GM23248 (cell line): ENCODE data around the gene UBE2H. TPM values are rescaled to one million over a fixed set of nuclear protein-coding genes. Genes with fewer than 3 reads are reported as not detected.

Experiments used
- DNase-seq: peaks from one replicate; pipeline ENCODE4 v3.0.0-alpha.2; 2015
- H2AFZ ChIP-seq: fragments of 200-600 bp; sonication (generic); 2 replicates; pipeline ENCODE4 v1.6.1; 2016; ENCODE audit warnings: antibody characterized with exemption
- H3F3A ChIP-seq: fragments of 200-600 bp; sonication (generic); 2 replicates; pipeline ENCODE4 v1.6.1; 2016; ENCODE audit warnings: mild to moderate bottlenecking, antibody characterized with exemption, mixed run types; ENCODE audit not compliant: insufficient read depth
- H3K27ac ChIP-seq: fragments of 200-600 bp; sonication (generic); 2 replicates; pipeline ENCODE4 v1.5.1; 2016; ENCODE audit warnings: mild to moderate bottlenecking
- H3K27me3 ChIP-seq: fragments of 200-600 bp; sonication (generic); replicated peaks from 2 replicates; pipeline ENCODE4 v1.6.1; 2016; ENCODE audit warnings: mild to moderate bottlenecking; ENCODE audit not compliant: insufficient read depth
- H3K36me3 ChIP-seq: fragments of 200-600 bp; sonication (generic); 2 replicates; pipeline ENCODE4 v1.6.1; 2016; ENCODE audit warnings: low read depth, mild to moderate bottlenecking
- H3K4me1 ChIP-seq: fragments of 200-600 bp; sonication (generic); 2 replicates; pipeline ENCODE4 v1.6.1; 2016; ENCODE audit warnings: mild to moderate bottlenecking; ENCODE audit not compliant: insufficient read depth
- H3K4me2 ChIP-seq: fragments of 200-600 bp; sonication (generic); one replicate; pipeline ENCODE4 v1.6.1; 2016; ENCODE audit warnings: mild to moderate bottlenecking; ENCODE audit not compliant: unreplicated experiment
- H3K4me3 ChIP-seq: fragments of 200-600 bp; sonication (generic); 2 replicates; pipeline ENCODE4 v1.5.1; 2016; ENCODE audit warnings: mild to moderate bottlenecking
- H3K79me2 ChIP-seq: fragments of 200-600 bp; sonication (generic); 2 replicates; pipeline ENCODE4 v1.6.1; 2016; ENCODE audit warnings: mild to moderate bottlenecking; ENCODE audit not compliant: insufficient read depth
- H3K9ac ChIP-seq: fragments of 200-600 bp; sonication (generic); 2 replicates; pipeline ENCODE4 v1.6.1; 2016; ENCODE audit warnings: mild to moderate bottlenecking
- H3K9me2 ChIP-seq: fragments of 200-600 bp; sonication (generic); 2 replicates; pipeline ENCODE4 v1.6.1; 2016; ENCODE audit warnings: mixed run types, mild to moderate bottlenecking, moderate library complexity; ENCODE audit not compliant: insufficient read depth
- H3K9me3 ChIP-seq: fragments of 200-600 bp; sonication (generic); one replicate; pipeline ENCODE4 v1.6.1; 2017; ENCODE audit warnings: low read depth
- H4K20me1 ChIP-seq: fragments of 200-600 bp; sonication (generic); 2 replicates; pipeline ENCODE4 v1.6.0; 2016; ENCODE audit not compliant: insufficient read depth
- EZH2 ChIP-seq: fragments of 200-600 bp; sonication (generic); IDR thresholded peaks from 2 replicates; pipeline ENCODE4 v1.6.1; 2018; ENCODE audit warnings: antibody characterized with exemption, mild to moderate bottlenecking; ENCODE audit not compliant: insufficient read depth, poor library complexity, severe bottlenecking
- EZH2phosphoT487 ChIP-seq: fragments of 200-600 bp; sonication (generic); IDR thresholded peaks from 2 replicates; pipeline ENCODE4 v1.6.1; 2018; ENCODE audit warnings: antibody characterized with exemption, moderate library complexity, mild to moderate bottlenecking, low read depth; ENCODE audit not compliant: insufficient read depth
- WGBS, 2 experiments: methylation state at CpG; one replicate each; pipeline ENCODE4 v1.1.6; 2015 to 2017; ENCODE audit warnings: low lambda C conversion rate in 2 of 2, low coverage in 1 of 2; ENCODE audit errors: missing lambda C conversion rate in 2 of 2; 5-methylcytosine and 5-hydroxymethylcytosine counted together
- in situ Hi-C: fragments of 300-500 bp; cut with MboI; formaldehyde crosslinking; loops from 2 replicates; pipeline ENCODE4 v1.15.0; 2020
- polyA plus RNA-seq: library from polyadenylated mRNA; unstranded; fragments of >200 nt; fragmentation: Nextera tagmentation; extraction: Ambion mirVana; gene quantifications from 2 replicates; pipeline ENCODE4 v1.2.1, GENCODE V29; 2016
- total RNA-seq: library from RNA; depleted of rRNA; stranded (reverse); fragments of >200 nt; shearing (Covaris generic); gene quantifications from 2 replicates; pipeline ENCODE4 v1.2.3, GENCODE V29; 2014

UBE2H gene
- total and polyA plus RNA-seq, 2 experiments from 2014 or later, result 40.7 to 44.4 TPM

DNA sequence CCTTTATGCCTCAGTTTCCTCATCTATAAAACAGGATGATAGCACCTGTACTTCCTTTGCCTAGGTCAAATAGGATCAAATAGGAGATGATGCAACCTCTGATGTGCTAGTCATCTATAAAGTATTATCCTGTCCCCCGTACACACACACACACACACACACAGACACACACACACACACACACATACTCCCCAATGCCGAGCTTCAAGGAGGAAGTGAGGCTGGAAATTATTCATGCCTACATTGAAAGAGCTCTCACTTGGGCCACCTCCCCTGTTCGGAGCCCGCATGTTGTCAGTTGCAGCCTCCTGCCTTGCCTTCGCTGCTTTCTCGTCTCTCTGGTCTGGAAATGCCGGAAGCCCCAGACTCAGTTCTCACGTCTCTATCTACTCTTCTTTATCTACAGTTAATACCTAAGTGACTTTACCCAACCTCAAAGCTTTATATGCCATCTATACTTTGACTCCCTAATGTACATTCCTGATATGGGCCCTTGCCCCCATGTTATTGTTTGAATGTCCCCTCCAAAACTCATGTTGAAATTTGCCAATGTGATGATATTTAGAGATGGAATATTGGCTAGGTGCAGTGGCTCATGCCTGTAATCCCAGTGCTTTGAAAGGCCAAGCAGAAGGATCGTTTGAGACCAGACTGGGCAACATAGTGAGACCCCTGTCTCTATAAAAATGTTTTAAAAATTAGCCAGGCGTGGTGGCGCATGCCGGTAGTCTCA lies 6.9 kb upstream of the UBE2H start:
- no peaks in the 10 kb centered on the region for H3K79me2 ChIP-seq
- H3K27ac ChIP-seq, result no peak overlapping the region
- no peaks in the 10 kb centered on the region for H3K27me3 ChIP-seq
- DNase-seq, result no peak
- H3K9me2 ChIP-seq, result no peaks in the 10 kb centered on the region
- TF ChIP-seq EZH2phosphoT487 (no peak), EZH2 (no peak)
- H3F3A ChIP-seq, result no peaks in the 10 kb centered on the region
- H3K36me3 ChIP-seq, result no peaks in the 10 kb centered on the region
- no peaks in the 10 kb centered on the region for H4K20me1 ChIP-seq
- no peak overlapping the region for H3K4me2 ChIP-seq
- no peak overlapping the region for H2AFZ ChIP-seq
- H3K9me3 ChIP-seq, result no peaks in the 10 kb centered on the region
- H3K4me3 ChIP-seq, result no peak overlapping the region
- no peak overlapping the region for H3K9ac ChIP-seq
- WGBS, 2 experiments, result 94% methylated on average over 12 of the region's 12 CpGs
- in situ Hi-C loops, result no loop called here
- H3K4me1 ChIP-seq, result peaks cover 14% of the 10 kb centered on the region

DNA sequence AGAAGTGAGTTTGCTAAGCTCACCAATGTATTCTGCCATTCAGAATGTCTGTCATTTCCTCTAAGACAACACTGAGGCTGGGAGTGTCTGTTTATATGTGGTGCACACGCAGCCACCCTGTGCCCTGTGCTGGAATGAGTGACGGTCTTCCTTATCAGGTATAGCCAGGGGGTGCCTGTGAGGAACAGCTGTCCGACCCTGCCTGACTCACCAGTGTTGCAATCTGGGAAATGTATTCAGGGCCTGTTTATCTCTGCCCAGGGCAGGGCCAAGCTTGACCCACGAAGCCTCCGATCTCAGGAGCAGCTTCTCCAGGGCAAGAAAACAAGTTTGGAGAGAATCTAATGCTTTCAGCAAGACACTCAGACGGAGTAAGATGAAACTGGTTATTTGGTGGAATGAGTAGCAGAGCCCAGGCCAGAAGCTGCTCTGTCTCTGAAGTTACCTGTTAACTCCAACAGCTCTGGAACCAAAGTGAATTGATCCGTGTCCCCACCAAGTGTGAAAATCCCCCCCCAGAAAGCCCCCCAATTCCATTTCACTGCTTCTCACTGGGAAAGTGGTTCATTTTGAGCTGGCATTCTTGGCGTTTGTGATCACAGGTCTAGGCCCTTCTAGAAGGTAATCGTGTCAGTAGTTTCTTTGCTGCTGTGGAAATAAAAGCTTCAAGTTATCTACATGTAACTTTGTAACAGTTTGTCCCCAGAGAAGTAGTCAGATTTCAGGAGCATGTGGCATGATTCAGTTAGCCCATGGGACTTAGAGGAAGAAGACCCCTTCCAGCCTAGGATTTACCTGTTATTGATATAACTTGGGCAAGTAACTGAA lies 6.1 kb upstream of the UBE2H start:
- H2AFZ ChIP-seq, result peak overlapping the region; percentile 68

DNA sequence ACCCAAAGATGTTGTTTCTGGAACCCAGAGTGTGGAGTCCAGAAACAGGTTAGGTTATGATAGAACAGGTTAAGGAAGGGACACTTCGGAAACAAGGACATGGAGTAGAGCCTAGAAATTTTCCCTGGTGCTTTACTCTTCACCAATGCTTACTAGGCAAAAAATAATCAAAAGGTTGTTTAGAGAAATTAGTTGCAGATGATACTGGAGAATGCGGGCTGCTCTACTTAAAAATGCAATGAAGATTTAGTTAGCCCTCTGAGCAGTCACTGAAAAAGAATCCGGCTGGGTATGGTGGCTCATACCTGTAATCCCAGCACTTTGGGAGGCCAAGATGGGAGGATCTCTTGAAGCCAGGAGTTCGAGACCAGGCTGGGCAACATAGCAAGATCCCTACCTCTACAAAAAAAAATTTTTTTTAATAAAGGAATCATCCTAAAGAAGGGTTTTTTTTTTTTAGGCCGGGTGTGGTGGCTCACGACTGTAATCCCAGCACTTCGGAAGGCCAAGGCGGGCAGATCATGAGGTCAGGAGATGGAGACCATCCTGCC lies 3.3 kb upstream of the UBE2H start:
- H2AFZ ChIP-seq, result no peak overlapping the region
- in situ Hi-C loops, result no loop called here
- DNase-seq, result peak; percentile 3

More for the DNA sequence above, 6.1 kb upstream of the UBE2H start:
- Histone ChIP-seq H3K9me3 (no peaks in the 10 kb centered on the region), H3K4me1 (peaks cover 14% of the 10 kb centered on the region), H3K4me2 (no peak overlapping the region), H3K27me3 (no peaks in the 10 kb centered on the region), H3K36me3 (no peaks in the 10 kb centered on the region), H3K4me3 (no peak overlapping the region), H3K27ac (no peak overlapping the region), H4K20me1 (no peaks in the 10 kb centered on the region), H3K9ac (no peak overlapping the region), H3K79me2 (no peaks in the 10 kb centered on the region), H3F3A (no peaks in the 10 kb centered on the region), H3K9me2 (no peaks in the 10 kb centered on the region)
- WGBS, 2 experiments, result 65 to 67% methylated on average over 9 of the region's 9 CpGs
- in situ Hi-C loops, result no loop called here
- peak; percentile 55 for DNase-seq
- TF ChIP-seq EZH2phosphoT487 (no peak), EZH2 (no peak)

DNA sequence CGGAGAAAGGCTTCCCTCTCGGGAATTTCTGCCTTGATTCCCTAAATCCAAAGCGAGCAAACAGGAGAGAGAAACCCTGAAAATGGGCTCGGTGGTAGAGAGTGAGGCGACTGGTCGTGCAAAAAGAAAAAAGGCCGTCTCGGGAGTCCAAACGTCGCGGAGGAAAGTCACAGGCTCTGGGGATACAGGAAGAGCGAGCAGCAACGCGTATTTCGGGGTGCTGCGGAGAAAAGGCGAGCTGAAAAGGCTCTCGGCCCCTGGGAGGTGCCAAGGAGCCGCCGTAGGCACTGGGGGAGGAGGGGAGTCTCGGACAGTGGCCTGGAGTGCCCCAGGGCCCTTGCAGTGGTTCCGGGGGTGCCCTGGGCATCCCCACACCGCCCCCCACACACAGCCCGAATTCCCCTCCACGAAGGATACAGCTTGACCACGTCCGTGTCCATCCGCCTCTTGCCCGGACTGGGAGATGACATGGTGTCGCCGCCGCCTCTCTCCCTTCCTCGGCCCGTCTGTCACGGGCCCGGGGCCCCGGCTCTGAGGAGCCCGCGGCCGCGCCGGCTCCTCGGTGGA lies 591 bp downstream of the UBE2H start:
- in situ Hi-C loops, result no loop called here
- Histone ChIP-seq H3F3A (peaks cover 47% of the 10 kb centered on the region), H3K27ac (peak overlapping the region; percentile 93), H3K4me2 (peak overlapping the region; percentile 94), H3K79me2 (peaks cover 48% of the 10 kb centered on the region), H2AFZ (peak overlapping the region; percentile 74), H3K9ac (peak overlapping the region; percentile 90), H3K4me3 (peak overlapping the region; percentile 93), H3K36me3 (no peaks in the 10 kb centered on the region), H4K20me1 (no peaks in the 10 kb centered on the region; the same call in 1 of the 2 replicates), H3K27me3 (no peaks in the 10 kb centered on the region), H3K4me1 (peaks cover 36% of the 10 kb centered on the region), H3K9me2 (no peaks in the 10 kb centered on the region), H3K9me3 (no peaks in the 10 kb centered on the region)
- DNase-seq, result peak; percentile 70
- TF ChIP-seq EZH2 (no peak), EZH2phosphoT487 (no peak)
- WGBS, 2 experiments, result 0 to 2% methylated on average over 27 to 36 of the region's 43 CpGs

More for the DNA sequence above, 3.3 kb upstream of the UBE2H start:
- H3K4me1 ChIP-seq, result peaks cover 14% of the 10 kb centered on the region
- no peaks in the 10 kb centered on the region for H3K9me2 ChIP-seq
- no peak for TF ChIP-seq EZH2
- no peak for TF ChIP-seq EZH2phosphoT487
- H3K27ac ChIP-seq, result no peak overlapping the region
- no peaks in the 10 kb centered on the region for H3K36me3 ChIP-seq
- H3K9ac ChIP-seq, result no peak overlapping the region
- no peaks in the 10 kb centered on the region for H3K27me3 ChIP-seq
- H3K4me3 ChIP-seq, result no peak overlapping the region
- no peaks in the 10 kb centered on the region for H3K9me3 ChIP-seq
- WGBS, 2 experiments, result 72% methylated on average over 8 of the region's 8 CpGs
- H4K20me1 ChIP-seq, result no peaks in the 10 kb centered on the region
- peaks cover 16% of the 10 kb centered on the region for H3K79me2 ChIP-seq
- H3F3A ChIP-seq, result peaks cover 8% of the 10 kb centered on the region
- peak overlapping the region; percentile 32 for H3K4me2 ChIP-seq
